Astrocyte (in vitro differentiated cells and primary cell): Measurements from ENCODE around the gene PSRC1.

Experiments used
- CTCF ChIP-seq: IDR thresholded peaks from 2 replicates; pipeline ENCODE4 v1.5.1; 2011; ENCODE audit warnings: low read depth, mild to moderate bottlenecking, inconsistent platforms, low read length, moderate library complexity; ENCODE audit not compliant: insufficient read depth
- EZH2 ChIP-seq: IDR thresholded peaks from 2 replicates; pipeline ENCODE4 v1.6.1; 2012; ENCODE audit warnings: mild to moderate bottlenecking, low read length, inconsistent platforms; ENCODE audit not compliant: insufficient read depth

- TF ChIP-seq CTCF, result no peak
- TF ChIP-seq EZH2, result no peak
Measured at GRCh38 chr1:109322974-109323373, 40.0 kb upstream of the PSRC1 start.
